Measurements from ENCODE around the gene DNAJB1. TPM values are rescaled to one million over a fixed set of nuclear protein-coding genes. Genes with fewer than 3 reads are reported as not detected.

The DNAJB1 gene
- total and polyA plus RNA-seq, 3 donors from 2014 or later: 185 to 386 (median 245) TPM

DNA sequence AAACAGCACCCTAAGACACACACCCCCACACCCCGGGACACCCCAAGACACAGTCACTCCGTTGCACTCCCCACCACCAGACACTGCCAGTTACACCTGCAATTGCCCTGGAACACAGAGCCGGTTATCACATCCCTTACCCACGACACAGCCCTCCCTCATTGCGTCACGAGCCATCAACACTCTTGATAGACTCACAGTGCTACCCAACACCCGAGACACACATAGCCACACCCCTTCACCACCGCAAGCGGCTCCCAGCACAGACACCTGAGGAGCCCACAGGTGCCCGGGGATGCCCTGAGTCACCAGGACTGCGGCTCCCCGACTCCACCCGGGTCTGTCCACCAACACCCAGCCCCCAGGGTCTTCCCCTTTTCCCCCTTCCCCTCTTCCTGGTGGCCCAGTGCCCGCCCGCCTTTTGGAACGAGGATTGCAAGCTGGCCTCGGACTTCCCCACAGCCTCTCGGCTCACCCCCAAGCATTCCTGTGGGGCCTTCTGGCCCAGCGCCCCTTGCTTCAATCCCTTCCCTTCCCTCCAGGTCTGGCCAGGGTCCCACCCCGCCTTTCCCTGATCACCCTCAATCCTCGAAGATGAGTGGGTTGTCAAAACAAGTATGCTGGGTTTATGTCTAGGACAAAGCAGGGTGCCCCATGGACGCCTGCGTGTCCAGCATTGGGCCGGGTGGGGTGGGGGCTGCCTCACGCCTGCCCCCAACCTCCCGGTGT, 41.4 kb downstream of the DNAJB1 start:
- no peaks in the 10 kb centered on the region for H3K27me3 ChIP-seq
- WGBS, 2 donors: 73 to 84% methylated on average over 21 to 26 of the region's 26 CpGs
- H3K4me1 ChIP-seq: peaks cover 6% of the 10 kb centered on the region
- H3K4me3 ChIP-seq: no peak overlapping the region
- H3K27ac ChIP-seq: no peak overlapping the region
- TF ChIP-seq, protein P1, sequence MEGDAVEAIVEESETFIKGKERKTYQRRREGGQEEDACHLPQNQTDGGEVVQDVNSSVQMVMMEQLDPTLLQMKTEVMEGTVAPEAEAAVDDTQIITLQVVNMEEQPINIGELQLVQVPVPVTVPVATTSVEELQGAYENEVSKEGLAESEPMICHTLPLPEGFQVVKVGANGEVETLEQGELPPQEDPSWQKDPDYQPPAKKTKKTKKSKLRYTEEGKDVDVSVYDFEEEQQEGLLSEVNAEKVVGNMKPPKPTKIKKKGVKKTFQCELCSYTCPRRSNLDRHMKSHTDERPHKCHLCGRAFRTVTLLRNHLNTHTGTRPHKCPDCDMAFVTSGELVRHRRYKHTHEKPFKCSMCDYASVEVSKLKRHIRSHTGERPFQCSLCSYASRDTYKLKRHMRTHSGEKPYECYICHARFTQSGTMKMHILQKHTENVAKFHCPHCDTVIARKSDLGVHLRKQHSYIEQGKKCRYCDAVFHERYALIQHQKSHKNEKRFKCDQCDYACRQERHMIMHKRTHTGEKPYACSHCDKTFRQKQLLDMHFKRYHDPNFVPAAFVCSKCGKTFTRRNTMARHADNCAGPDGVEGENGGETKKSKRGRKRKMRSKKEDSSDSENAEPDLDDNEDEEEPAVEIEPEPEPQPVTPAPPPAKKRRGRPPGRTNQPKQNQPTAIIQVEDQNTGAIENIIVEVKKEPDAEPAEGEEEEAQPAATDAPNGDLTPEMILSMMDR (IDR thresholded peaks at IDR 0.05): no peak
- no peak for TF ChIP-seq POLR2A (IDR thresholded peaks at IDR 0.05)
- no peaks in the 10 kb centered on the region for H3K9me3 ChIP-seq
- intact Hi-C loops (cut with DNase I; ENCODE audit: low total_unique reads): loop anchor here (10.0 kb wide), 1 partner anchor 52 kb away; no protein-coding TSS in a partner anchor
- DNase-seq: no peak
- H3K36me3 ChIP-seq (ENCODE audit: low read depth, missing control alignments): no peaks in the 10 kb centered on the region

DNA sequence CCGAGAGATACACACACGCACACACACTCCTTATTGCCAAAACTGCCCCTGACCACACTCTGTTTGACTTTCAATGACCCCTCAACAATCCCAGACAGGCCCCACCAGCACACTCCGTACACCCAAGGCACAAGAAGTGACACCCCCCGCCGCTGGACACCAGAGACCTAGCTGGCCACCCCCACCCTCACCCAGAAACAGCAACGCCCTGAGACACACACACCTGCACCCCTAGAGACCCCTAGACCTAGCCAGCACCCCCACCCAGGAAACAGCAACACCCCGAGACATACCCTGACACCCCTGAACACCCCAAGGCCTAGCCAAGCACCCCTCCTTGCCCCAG, 41.9 kb downstream of the DNAJB1 start:
- WGBS, 2 donors: 86 to 99% methylated on average over 7 of the region's 7 CpGs
- intact Hi-C loops (cut with DNase I; ENCODE audit: low total_unique reads): loop anchor here (10.0 kb wide), 1 partner anchor 51 kb away; no protein-coding TSS in a partner anchor
- peaks cover 6% of the 10 kb centered on the region for H3K4me1 ChIP-seq

DNA sequence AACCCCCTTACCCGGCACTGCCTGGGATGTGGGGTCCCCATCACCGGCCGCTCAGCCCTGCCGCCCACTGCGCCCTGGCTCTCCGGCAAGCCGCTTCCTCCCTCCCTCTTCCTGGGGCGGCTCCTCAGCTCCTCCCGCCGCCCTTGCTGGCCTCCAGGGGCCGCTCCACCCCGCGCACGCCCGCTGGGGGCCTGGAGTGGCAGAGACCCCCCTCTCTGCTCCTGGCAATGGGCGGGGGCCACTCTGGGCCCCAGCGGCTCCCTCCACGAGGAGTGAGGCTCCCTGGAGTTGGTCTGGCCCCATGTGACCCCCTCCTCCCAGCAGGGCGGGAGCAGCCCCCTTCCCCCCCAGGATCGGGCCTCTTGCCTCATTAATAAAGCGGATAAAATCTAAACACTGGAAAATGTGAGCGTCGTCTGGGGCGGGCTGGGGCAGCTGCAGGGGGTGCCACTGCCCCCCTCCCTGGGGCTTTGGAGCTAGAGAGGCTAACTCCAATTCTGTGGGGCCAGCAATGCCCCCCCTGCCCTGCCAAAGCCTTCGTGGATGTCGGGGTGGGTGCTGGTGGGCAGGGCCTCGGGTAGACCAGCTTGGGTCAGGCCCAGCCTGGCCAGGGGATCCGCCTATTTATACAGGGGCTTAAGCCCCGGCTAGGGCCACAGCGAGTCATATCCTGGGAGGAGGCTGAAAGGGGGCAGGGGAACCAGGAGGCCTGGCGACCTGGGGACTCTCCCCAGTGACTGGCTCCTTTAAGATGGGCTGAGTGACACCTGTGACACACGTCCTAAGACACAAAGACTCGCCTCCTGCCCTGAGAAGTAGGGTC, 42.7 kb downstream of the DNAJB1 start, which contains the start of gene PTGER1:
TSS of gene PTGER1 (minus strand) at position 104 of the 823 bp plus-strand sequence. CDS start 1,034 bp downstream, outside the sequence.
- peaks cover 6% of the 10 kb centered on the region for H3K4me1 ChIP-seq
- H3K27me3 ChIP-seq: no peaks in the 10 kb centered on the region
- DNase-seq: no peak
- no peaks in the 10 kb centered on the region for H3K9me3 ChIP-seq
- no peak within 1 kb of the TSS for H3K27ac ChIP-seq
- H3K36me3 ChIP-seq (ENCODE audit: low read depth, missing control alignments): no peaks in the 10 kb centered on the region
- TF ChIP-seq, protein P1 (IDR thresholded peaks at IDR 0.05): peak in 1 of 3 experiments; percentile 12
- TF ChIP-seq POLR2A (IDR thresholded peaks at IDR 0.05): no peak
- WGBS, 2 donors: 36 to 43% methylated on average over 15 to 33 of the region's 33 CpGs
- no peak within 1 kb of the TSS for H3K4me3 ChIP-seq
- intact Hi-C loops (cut with DNase I; ENCODE audit: low total_unique reads): loop anchor here (10.0 kb wide), 1 partner anchor 51 kb away; no protein-coding TSS in a partner anchor

More for the DNA sequence above, 41.9 kb downstream of the DNAJB1 start:
- H3K9me3 ChIP-seq: no peaks in the 10 kb centered on the region
- no peaks in the 10 kb centered on the region for H3K27me3 ChIP-seq
- DNase-seq: no peak
- H3K27ac ChIP-seq: no peak overlapping the region
- no peaks in the 10 kb centered on the region for H3K36me3 ChIP-seq (ENCODE audit: low read depth, missing control alignments)
- TF ChIP-seq POLR2A (IDR thresholded peaks at IDR 0.05): no peak
- TF ChIP-seq, protein P1 (IDR thresholded peaks at IDR 0.05): no peak
- H3K4me3 ChIP-seq: no peak overlapping the region

DNA sequence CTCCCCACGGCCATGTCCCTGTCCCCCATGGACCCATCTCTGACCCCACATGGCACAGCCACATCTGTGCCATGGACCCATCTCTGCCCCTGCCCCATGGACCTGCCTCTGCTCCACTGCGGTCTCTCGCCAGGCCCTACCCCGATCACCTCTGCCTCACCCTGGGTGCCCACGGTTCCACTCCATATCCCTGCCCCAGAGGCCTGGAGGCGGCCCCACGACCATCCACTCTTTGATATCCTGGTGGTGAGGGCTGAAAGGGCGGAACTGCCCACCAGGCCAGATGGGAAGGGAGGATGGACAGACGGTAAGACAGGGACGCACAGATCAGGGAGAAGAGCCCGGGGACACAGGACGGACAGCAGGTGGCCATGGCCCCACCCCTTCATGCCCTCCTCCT, 43.4 kb downstream of the DNAJB1 start:
- H3K4me3 ChIP-seq: no peak overlapping the region
- TF ChIP-seq, protein P1 (IDR thresholded peaks at IDR 0.05): no peak
- TF ChIP-seq POLR2A (IDR thresholded peaks at IDR 0.05): no peak
- H3K27ac ChIP-seq: no peak overlapping the region
- H3K27me3 ChIP-seq: no peaks in the 10 kb centered on the region
- DNase-seq: no peak
- no peaks in the 10 kb centered on the region for H3K9me3 ChIP-seq
- WGBS, 2 donors: 40 to 61% methylated on average over 1 to 12 of the region's 12 CpGs
- no peaks in the 10 kb centered on the region for H3K36me3 ChIP-seq (ENCODE audit: low read depth, missing control alignments)
- peaks cover 6% of the 10 kb centered on the region for H3K4me1 ChIP-seq
- intact Hi-C loops (cut with DNase I; ENCODE audit: low total_unique reads): loop anchor here (10.0 kb wide), 1 partner anchor 50 kb away; no protein-coding TSS in a partner anchor

All from testis (tissue), 3 donors.